Adrenal gland (tissue), 12 donors: ENCODE data around the gene VSIR. TPM values are rescaled to one million over a fixed set of nuclear protein-coding genes. Genes with fewer than 3 reads are reported as not detected.

Source experiments
- DNase-seq, 7 donors: peaks; one replicate each; pipeline ENCODE4 v3.0.0-alpha.2; 2019 to 2020
- H3K27ac ChIP-seq, 5 donors: fragments of 200-600 bp; sonication (generic) in 4 of 5; 1 replicate in 3 of 5; 2 replicates in 2 of 5; pipeline versions ENCODE4 v1.5.1 to v1.8.0; 2016 to 2020; ENCODE audit warnings: mild to moderate bottlenecking in 1 of 5
- H3K27me3 ChIP-seq: fragments of 200-600 bp; 2 replicates; pipeline ENCODE4 v1.8.0; 2021
- H3K36me3 ChIP-seq, 2 donors: fragments of 200-600 bp; replicated peaks in 1 of 2; 1 replicate in 1 of 2; 2 replicates in 1 of 2; pipeline versions ENCODE4 v1.5.1 to v1.8.0; 2018 to 2022
- H3K4me1 ChIP-seq, 2 donors: fragments of 200-600 bp; replicated peaks in 1 of 2; 1 replicate in 1 of 2; 2 replicates in 1 of 2; pipeline versions ENCODE4 v1.5.1 to v1.8.0; 2018 to 2021
- H3K4me3 ChIP-seq, 4 donors: fragments of 200-600 bp; sonication (generic) in 3 of 4; one replicate each; pipeline ENCODE4 v1.5.1; 2016 to 2018
- H3K9me3 ChIP-seq, 3 donors: fragments of 200-600 bp; sonication (generic) in 1 of 3; replicated peaks in 1 of 3; 1 replicate in 2 of 3; 2 replicates in 1 of 3; pipeline versions ENCODE4 v1.5.1 to v1.8.0; 2016 to 2021
- POLR2A ChIP-seq, 2 donors: fragments of 450-650 bp; IDR thresholded peaks; one replicate each; pipeline ENCODE4 v1.6.1; 2017; ENCODE audit warnings: antibody characterized with exemption in 2 of 2, mild to moderate bottlenecking in 2 of 2, moderate library complexity in 1 of 2
- WGBS, 4 donors: extraction: QIAGEN DNeasy Blood & Tissue Kit in 2 of 4; methylation state at CpG; one replicate each; pipeline versions ENCODE4 v1.1.5 to v1.1.7; 2013 to 2017; 5-methylcytosine and 5-hydroxymethylcytosine counted together
- intact Hi-C, 2 donors: fragments of 100-400 bp; cut with DNase I; formaldehyde crosslinking; loops; one replicate each; pipeline versions ENCODE4 v1.14.1 to v1.15.0; 2022 to 2023
- polyA plus RNA-seq, 3 donors: library from polyadenylated mRNA; stranded (reverse); fragments of 200-250 nt in 2 of 3; fragments of 350-450 nt in 1 of 3; fragmentation: Illumina TruSeq in 1 of 3; extraction: RNeasy Lipid Tissue Mini Kit (QIAGEN cat#74804) in 1 of 3; gene quantifications; one replicate each; pipeline ENCODE4 v1.2.3, GENCODE V29; 2013 to 2014
- total RNA-seq, 9 donors: library from RNA; depleted of rRNA in 4 of 9; stranded (reverse); fragments of >200 nt in 4 of 9; fragments of 120-200 nt in 1 of 9; fragmentation: NEBNext Ultra II Directional in 1 of 9; extraction: Animal tissue kit (Norgen Biotek cat#: 25700) in 1 of 9; gene quantifications; one replicate each; pipeline versions ENCODE4 v1.1.0 to v1.2.4, GENCODE V29; 2013 to 2023
- TF ChIP-seq, protein P1 (sequence below), 6 experiments: fragments of 450-650 bp in 4 of 6; fragments of 200-600 bp in 2 of 6; sonication (generic) in 1 of 6; IDR thresholded peaks; 1 replicate in 5 of 6; 2 replicates in 1 of 6; pipeline versions ENCODE4 v1.5.1 to v1.8.0; 2016 to 2021; ENCODE audit warnings: antibody characterized with exemption in 6 of 6, mild to moderate bottlenecking in 2 of 6, moderate library complexity in 1 of 6
- donor health status: healthy with polysubstance abuse.
- donor health status: Bipolar disorder and iron deficiency.
- donor health status: DM: yes; HTN: yes; CAD: no.
- donor health status: DM: no; HTN: no; CAD: no.
- donor health status: DM: no; HTN: no; CAD: no.
- donor health status: DM: yes; HTN: yes; CAD: no.

The VSIR gene
- total and polyA plus RNA-seq, 12 donors: 8.0 to 71.7 (median 35.4) TPM

GRCh38 chr10:71816936-71817618, 43.8 kb upstream of the VSIR start:
- intact Hi-C loops: loop anchor here (10.0 kb wide), 3 partner anchors 68 to 432 kb away; partner anchors contain the start of gene CDH23 (in 1 of the 2)

DNA sequence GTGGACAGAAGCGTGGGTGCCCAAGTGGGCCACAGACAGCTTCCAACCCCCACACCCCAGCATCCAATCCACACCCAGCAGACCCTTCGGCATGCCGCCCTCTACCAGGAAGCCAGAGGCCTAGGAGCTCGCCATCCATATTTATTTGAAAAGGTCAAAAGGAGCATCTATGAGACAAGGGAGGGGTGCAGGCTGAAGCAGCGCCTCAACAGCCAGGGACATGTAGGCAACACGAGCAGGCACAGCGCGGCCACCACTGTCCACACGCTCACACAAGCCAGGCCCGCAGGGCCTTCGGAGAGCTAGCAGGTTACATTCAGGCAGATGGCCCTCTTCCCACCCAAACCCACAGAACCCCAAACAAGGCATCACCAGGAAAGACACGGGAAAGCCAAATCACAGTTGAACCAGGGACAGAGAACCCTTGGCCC, 43.1 kb upstream of the VSIR start:
- H3K4me3 ChIP-seq: no peak overlapping the region
- no peaks in the 10 kb centered on the region for H3K9me3 ChIP-seq
- H3K27ac ChIP-seq: peak overlapping the region in 1 of 5 donors; percentile 66
- no peak for DNase-seq
- no peaks in the 10 kb centered on the region for H3K27me3 ChIP-seq
- intact Hi-C loops: loop anchor here (10.0 kb wide), 3 partner anchors 68 to 432 kb away; partner anchors contain the start of gene CDH23 (in 1 of the 2)
- peaks cover 24 to 33% of the 10 kb centered on the region in 2 donors for H3K4me1 ChIP-seq
- WGBS, 4 donors: 88 to 93% (median 91%) methylated on average over 11 to 12 of the region's 12 CpGs
- TF ChIP-seq, protein P1, sequence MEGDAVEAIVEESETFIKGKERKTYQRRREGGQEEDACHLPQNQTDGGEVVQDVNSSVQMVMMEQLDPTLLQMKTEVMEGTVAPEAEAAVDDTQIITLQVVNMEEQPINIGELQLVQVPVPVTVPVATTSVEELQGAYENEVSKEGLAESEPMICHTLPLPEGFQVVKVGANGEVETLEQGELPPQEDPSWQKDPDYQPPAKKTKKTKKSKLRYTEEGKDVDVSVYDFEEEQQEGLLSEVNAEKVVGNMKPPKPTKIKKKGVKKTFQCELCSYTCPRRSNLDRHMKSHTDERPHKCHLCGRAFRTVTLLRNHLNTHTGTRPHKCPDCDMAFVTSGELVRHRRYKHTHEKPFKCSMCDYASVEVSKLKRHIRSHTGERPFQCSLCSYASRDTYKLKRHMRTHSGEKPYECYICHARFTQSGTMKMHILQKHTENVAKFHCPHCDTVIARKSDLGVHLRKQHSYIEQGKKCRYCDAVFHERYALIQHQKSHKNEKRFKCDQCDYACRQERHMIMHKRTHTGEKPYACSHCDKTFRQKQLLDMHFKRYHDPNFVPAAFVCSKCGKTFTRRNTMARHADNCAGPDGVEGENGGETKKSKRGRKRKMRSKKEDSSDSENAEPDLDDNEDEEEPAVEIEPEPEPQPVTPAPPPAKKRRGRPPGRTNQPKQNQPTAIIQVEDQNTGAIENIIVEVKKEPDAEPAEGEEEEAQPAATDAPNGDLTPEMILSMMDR (IDR thresholded peaks at IDR 0.05): no peak
- no peak for TF ChIP-seq POLR2A (IDR thresholded peaks at IDR 0.05)
- peaks cover 0 to 65% of the 10 kb centered on the region in 2 donors for H3K36me3 ChIP-seq

More at GRCh38 chr10:71816936-71817618, 43.8 kb upstream of the VSIR start:
- peaks cover 24 to 37% of the 10 kb centered on the region in 2 donors for H3K4me1 ChIP-seq
- no peak for DNase-seq
- TF ChIP-seq, protein P1 (IDR thresholded peaks at IDR 0.05): no peak
- no peak for TF ChIP-seq POLR2A (IDR thresholded peaks at IDR 0.05)
- H3K27ac ChIP-seq: peak overlapping the region in 4 of 5 donors; percentile 47 to 81 (median 64)
- H3K9me3 ChIP-seq: no peaks in the 10 kb centered on the region
- 79 to 89% (median 84%) methylated on average over 8 of the region's 8 CpGs for WGBS, 4 donors
- H3K27me3 ChIP-seq: no peaks in the 10 kb centered on the region
- H3K4me3 ChIP-seq: no peak overlapping the region
- H3K36me3 ChIP-seq: peaks cover 0 to 71% of the 10 kb centered on the region in 2 donors

DNA sequence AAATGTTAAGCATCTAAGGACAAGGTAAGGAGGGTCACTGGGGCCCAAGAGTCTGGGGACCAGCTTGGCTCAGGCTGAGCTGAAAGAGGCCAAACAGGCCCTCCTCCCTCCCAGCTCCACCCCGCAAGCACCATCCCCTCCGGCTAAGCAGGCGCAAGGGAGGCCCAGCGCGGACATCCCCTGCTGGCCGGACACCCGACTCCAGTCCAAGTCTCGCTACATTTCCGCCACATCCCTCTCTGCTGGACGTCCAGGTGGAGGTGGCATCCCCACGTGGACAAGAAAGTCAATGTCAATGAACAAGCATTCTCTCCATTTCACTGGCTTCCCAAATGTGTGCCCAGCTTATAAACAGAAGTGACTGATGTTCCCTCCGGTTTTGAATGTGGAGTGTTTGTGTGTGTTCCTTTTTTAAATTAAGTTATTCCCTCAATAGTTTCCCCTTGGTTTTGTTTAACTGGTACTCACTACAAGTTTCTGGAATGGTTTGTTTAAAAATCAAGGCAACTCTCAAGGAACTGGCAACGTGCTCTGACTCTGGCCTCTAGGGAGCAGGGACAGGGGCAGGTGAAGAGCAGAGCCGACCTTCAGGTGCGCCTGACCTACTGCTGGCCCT, 42.3 kb upstream of the VSIR start:
- no peak for TF ChIP-seq POLR2A (IDR thresholded peaks at IDR 0.05)
- TF ChIP-seq, protein P1 (IDR thresholded peaks at IDR 0.05): no peak
- WGBS, 4 donors: 73 to 84% (median 80%) methylated on average over 13 to 15 of the region's 15 CpGs
- Histone ChIP-seq H3K36me3 (peaks cover 0 to 56% of the 10 kb centered on the region in 2 donors), H3K4me3 (no peak overlapping the region), H3K9me3 (no peaks in the 10 kb centered on the region), H3K27ac (no peak overlapping the region), H3K4me1 (peaks cover 24 to 33% of the 10 kb centered on the region in 2 donors), H3K27me3 (no peaks in the 10 kb centered on the region)
- intact Hi-C loops: loop anchor here (10.0 kb wide), 3 partner anchors 69 to 431 kb away; partner anchors contain the start of gene CDH23 (in 1 of the 2)
- DNase-seq: no peak

DNA sequence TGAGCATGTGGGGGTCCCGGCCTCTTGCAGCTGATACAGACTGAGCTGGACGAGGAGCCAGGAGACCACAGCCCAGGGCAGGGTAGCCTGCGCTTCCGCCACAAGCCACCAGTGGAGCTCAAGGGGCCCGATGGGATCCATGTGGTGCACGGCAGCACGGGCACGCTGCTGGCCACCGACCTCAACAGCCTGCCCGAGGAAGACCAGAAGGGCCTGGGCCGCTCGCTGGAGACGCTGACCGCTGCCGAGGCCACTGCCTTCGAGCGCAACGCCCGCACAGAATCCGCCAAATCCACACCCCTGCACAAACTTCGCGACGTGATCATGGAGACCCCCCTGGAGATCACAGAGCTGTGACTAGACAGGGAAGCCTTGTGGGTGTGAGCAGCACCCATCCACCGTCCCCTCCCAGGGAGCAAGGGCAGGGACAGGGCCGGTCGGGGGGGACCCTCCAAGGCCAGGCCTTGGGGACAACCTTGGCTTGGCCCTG, 41.6 kb upstream of the VSIR start:
- no peaks in the 10 kb centered on the region for H3K9me3 ChIP-seq
- TF ChIP-seq, protein P1 (IDR thresholded peaks at IDR 0.05): peak in 1 of 6 experiments; percentile 17
- no peak for TF ChIP-seq POLR2A (IDR thresholded peaks at IDR 0.05)
- no peak overlapping the region for H3K4me3 ChIP-seq
- no peak overlapping the region for H3K27ac ChIP-seq
- intact Hi-C loops: loop anchor here (5.0 to 10.0 kb wide), 4 partner anchors 70 to 503 kb away; partner anchors contain the start of gene CDH23 (in 1 of the 2)
- 59 to 89% (median 87%) methylated on average over 4 to 26 of the region's 26 CpGs for WGBS, 4 donors
- no peaks in the 10 kb centered on the region for H3K27me3 ChIP-seq
- peaks cover 0 to 50% of the 10 kb centered on the region in 2 donors for H3K36me3 ChIP-seq
- DNase-seq: no peak
- peaks cover 24 to 33% of the 10 kb centered on the region in 2 donors for H3K4me1 ChIP-seq
